GM12864 (cell line): ENCODE measurements around the gene FBXO11.
A peak's percentile ranks its signal among the peaks of the same experiment; 100 is the strongest.

Experiments
- DNase-seq: peaks from one replicate; pipeline ENCODE4 v3.0.0-alpha.2; 2011; ENCODE audit warnings: low read depth
- H3K4me3 ChIP-seq: 2 replicates; pipeline ENCODE4 v1.5.1; 2011; ENCODE audit warnings: mild to moderate bottlenecking, low read depth, low read length, control low read depth
- CTCF ChIP-seq: IDR thresholded peaks from 2 replicates; pipeline ENCODE4 v1.5.1; 2011; ENCODE audit warnings: low read depth, mild to moderate bottlenecking, moderate library complexity, low read length, control low read depth, inconsistent platforms; ENCODE audit errors: missing control alignments

Gene FBXO11

GRCh38 chr2:47783486-47784351 is 122.6 kb downstream of the FBXO11 start:
- peak overlapping the region; percentile 98 for H3K4me3 ChIP-seq
- DNase-seq = peak; percentile 36
- no peak for TF ChIP-seq CTCF

GRCh38 chr2:47782671-47783485 is 123.4 kb downstream of the FBXO11 start, which contains the start of gene MSH6:
MSH6 (plus strand) TSS chr2:47783145; CDS start chr2:47783234, 89 bp downstream.
- TF ChIP-seq CTCF = no peak
- H3K4me3 ChIP-seq = peak within 1 kb of the TSS; percentile 98
- peak; percentile 52 for DNase-seq

- no peak for TF ChIP-seq CTCF
- DNase-seq = no peak
- peak overlapping the region; percentile 98 for H3K4me3 ChIP-seq
Observed at GRCh38 chr2:47782381-47782670, 124.0 kb downstream of the FBXO11 start.

GRCh38 chr2:47779426-47779790 is 126.9 kb downstream of the FBXO11 start:
- no peak for TF ChIP-seq CTCF
- DNase-seq = no peak
- no peak overlapping the region for H3K4me3 ChIP-seq

- TF ChIP-seq CTCF = no peak
- H3K4me3 ChIP-seq = no peak overlapping the region
- no peak for DNase-seq
Observed at GRCh38 chr2:47778698-47779425, 127.4 kb downstream of the FBXO11 start.

- no peak overlapping the region for H3K4me3 ChIP-seq
- no peak for TF ChIP-seq CTCF
- no peak for DNase-seq
Observed at GRCh38 chr2:47777277-47777937, 128.9 kb downstream of the FBXO11 start.
